Adipose tissue (tissue), 3 donors: ENCODE data around the gene COBL. TPM values are rescaled to one million over a fixed set of nuclear protein-coding genes. Genes with fewer than 3 reads are reported as not detected.

Source experiments
- H3K27ac ChIP-seq: one replicate; pipeline ENCODE4 v1.5.1; 2013; ENCODE audit warnings: low read depth, low read length
- WGBS, 3 donors: extraction: QIAGEN DNeasy Blood & Tissue Kit; methylation state at CpG; one replicate each; pipeline ENCODE4 v1.1.7; 2013; 5-methylcytosine and 5-hydroxymethylcytosine counted together
- polyA plus RNA-seq, 3 donors: library from polyadenylated mRNA; stranded (reverse); fragments of 200-250 nt; gene quantifications; one replicate each; pipeline ENCODE4 v1.2.3, GENCODE V29; 2013
- donor health status: healthy with polysubstance abuse.
- donor health status: Bipolar disorder and iron deficiency.
- donor health status: healthy.

COBL gene
- polyA plus RNA-seq, 3 donors = 1.8 to 8.0 (median 4.8) TPM

- 87 to 98% (median 96%) methylated on average over 3 of the region's 3 CpGs for WGBS, 3 donors
- H3K27ac ChIP-seq = no peak overlapping the region
Measured at GRCh38 chr7:51311166-51311565, 5.4 kb downstream of the COBL start.

- WGBS, 3 donors = 86 to 94% (median 90%) methylated on average over 3 of the region's 3 CpGs
- no peak overlapping the region for H3K27ac ChIP-seq
Measured at GRCh38 chr7:51310131-51310583, 6.5 kb downstream of the COBL start.

GRCh38 chr7:51309361-51310130 is 7.1 kb downstream of the COBL start:
- 87 to 89% (median 88%) methylated on average over 8 of the region's 8 CpGs for WGBS, 3 donors
- no peak overlapping the region for H3K27ac ChIP-seq

- H3K27ac ChIP-seq = no peak overlapping the region
- 64 to 73% (median 68%) methylated on average over 5 of the region's 5 CpGs for WGBS, 3 donors
Measured at GRCh38 chr7:51308696-51309095, 7.9 kb downstream of the COBL start.

- 50 to 52% (median 51%) methylated on average over 4 of the region's 4 CpGs for WGBS, 3 donors
- H3K27ac ChIP-seq = no peak overlapping the region
Measured at GRCh38 chr7:51308265-51308664, 8.3 kb downstream of the COBL start.

- H3K27ac ChIP-seq = no peak overlapping the region
- 61 to 66% (median 63%) methylated on average over 8 of the region's 8 CpGs for WGBS, 3 donors
Measured at GRCh38 chr7:51307651-51308210, 8.9 kb downstream of the COBL start.

- H3K27ac ChIP-seq = no peak overlapping the region
- WGBS, 3 donors = 93 to 94% (median 94%) methylated on average over 9 of the region's 9 CpGs
Measured at GRCh38 chr7:51306761-51307160, 9.8 kb downstream of the COBL start.

GRCh38 chr7:51304729-51305128 is 11.9 kb downstream of the COBL start:
- H3K27ac ChIP-seq = no peak overlapping the region
- 74 to 86% (median 82%) methylated on average over 6 of the region's 6 CpGs for WGBS, 3 donors

GRCh38 chr7:51303142-51303525 is 13.5 kb downstream of the COBL start:
- 81 to 88% (median 82%) methylated on average over 10 of the region's 10 CpGs for WGBS, 3 donors
- H3K27ac ChIP-seq = no peak overlapping the region

- no peak overlapping the region for H3K27ac ChIP-seq
- 71 to 89% (median 86%) methylated on average over 4 of the region's 4 CpGs for WGBS, 3 donors
Measured at GRCh38 chr7:51301806-51302205, 14.8 kb downstream of the COBL start.

GRCh38 chr7:51300762-51301674 is 15.6 kb downstream of the COBL start:
- no peak overlapping the region for H3K27ac ChIP-seq
- 87 to 97% (median 88%) methylated on average over 26 to 30 of the region's 30 CpGs for WGBS, 3 donors

- WGBS, 3 donors = 93 to 96% (median 95%) methylated on average over 5 of the region's 5 CpGs
- H3K27ac ChIP-seq = no peak overlapping the region
Measured at GRCh38 chr7:51299391-51300133, 17.0 kb downstream of the COBL start.

GRCh38 chr7:51298912-51299311 is 17.7 kb downstream of the COBL start:
- WGBS, 3 donors = 82 to 93% (median 86%) methylated on average over 5 of the region's 5 CpGs
- no peak overlapping the region for H3K27ac ChIP-seq

GRCh38 chr7:51297986-51298385 is 18.6 kb downstream of the COBL start:
- 84 to 93% (median 91%) methylated on average over 3 of the region's 3 CpGs for WGBS, 3 donors
- no peak overlapping the region for H3K27ac ChIP-seq

GRCh38 chr7:51295440-51296245 is 21.0 kb downstream of the COBL start:
- WGBS, 3 donors = 38 to 73% (median 67%) methylated on average over 3 of the region's 3 CpGs
- H3K27ac ChIP-seq = no peak overlapping the region

GRCh38 chr7:51292596-51292995 is 24.0 kb downstream of the COBL start:
- 69 to 78% (median 72%) methylated on average over 4 of the region's 4 CpGs for WGBS, 3 donors
- no peak overlapping the region for H3K27ac ChIP-seq

- 89 to 96% (median 91%) methylated on average over 10 of the region's 10 CpGs for WGBS, 3 donors
- no peak overlapping the region for H3K27ac ChIP-seq
Measured at GRCh38 chr7:51290702-51291540, 25.7 kb downstream of the COBL start.
